IPS-18a (cell line): Measurements from ENCODE around the gene CPED1.

Source experiments
- H3K27ac ChIP-seq: one replicate; pipeline ENCODE4 v1.5.1; 2013; ENCODE audit warnings: low read length
- H3K27me3 ChIP-seq: one replicate; pipeline ENCODE4 v1.6.1; 2013; ENCODE audit warnings: mild to moderate bottlenecking, low read length; ENCODE audit not compliant: control insufficient read depth, insufficient read depth
- H3K36me3 ChIP-seq: one replicate; pipeline ENCODE4 v1.6.1; 2013; ENCODE audit warnings: low read depth, low read length; ENCODE audit not compliant: control insufficient read depth
- H3K4me1 ChIP-seq: one replicate; pipeline ENCODE4 v1.6.1; 2013; ENCODE audit warnings: low read depth, low read length; ENCODE audit not compliant: control insufficient read depth
- H3K4me3 ChIP-seq: one replicate; pipeline ENCODE4 v1.5.1; 2013; ENCODE audit warnings: low read length
- H3K9ac ChIP-seq: one replicate; pipeline ENCODE4 v1.6.1; 2013; ENCODE audit warnings: mild to moderate bottlenecking, low read length, moderate library complexity
- H3K9me3 ChIP-seq: one replicate; pipeline ENCODE4 v1.6.1; 2013; ENCODE audit warnings: low read depth, low read length; ENCODE audit not compliant: control insufficient read depth

Gene CPED1

GRCh38 chr7:121297843-121298242 is 309.3 kb downstream of the CPED1 start:
- Histone ChIP-seq H3K4me3 (no peak overlapping the region), H3K4me1 (no peaks in the 10 kb centered on the region), H3K36me3 (no peaks in the 10 kb centered on the region), H3K27me3 (no peaks in the 10 kb centered on the region), H3K9ac (no peak overlapping the region), H3K9me3 (no peaks in the 10 kb centered on the region), H3K27ac (no peak overlapping the region)

- Histone ChIP-seq H3K9ac (no peak overlapping the region), H3K9me3 (no peaks in the 10 kb centered on the region), H3K4me3 (no peak overlapping the region), H3K27ac (no peak overlapping the region), H3K4me1 (no peaks in the 10 kb centered on the region), H3K27me3 (no peaks in the 10 kb centered on the region), H3K36me3 (no peaks in the 10 kb centered on the region)
These were observed 310.3 kb downstream of the CPED1 start for GRCh38 chr7:121298831-121299239.

GRCh38 chr7:121300685-121301420 is 312.3 kb downstream of the CPED1 start:
- H3K27me3 ChIP-seq: no peaks in the 10 kb centered on the region
- no peaks in the 10 kb centered on the region for H3K36me3 ChIP-seq
- no peak overlapping the region for H3K27ac ChIP-seq
- H3K9me3 ChIP-seq: no peaks in the 10 kb centered on the region
- no peaks in the 10 kb centered on the region for H3K4me1 ChIP-seq
- H3K9ac ChIP-seq: no peak overlapping the region
- H3K4me3 ChIP-seq: no peak overlapping the region

GRCh38 chr7:121301446-121302213 is 313.1 kb downstream of the CPED1 start:
- Histone ChIP-seq H3K4me1 (no peaks in the 10 kb centered on the region), H3K27me3 (no peaks in the 10 kb centered on the region), H3K4me3 (no peak overlapping the region), H3K27ac (no peak overlapping the region), H3K9me3 (no peaks in the 10 kb centered on the region), H3K36me3 (no peaks in the 10 kb centered on the region), H3K9ac (no peak overlapping the region)

- H3K4me3 ChIP-seq: no peak overlapping the region
- no peaks in the 10 kb centered on the region for H3K9me3 ChIP-seq
- no peaks in the 10 kb centered on the region for H3K27me3 ChIP-seq
- no peak overlapping the region for H3K9ac ChIP-seq
- no peaks in the 10 kb centered on the region for H3K4me1 ChIP-seq
- no peaks in the 10 kb centered on the region for H3K36me3 ChIP-seq
- no peak overlapping the region for H3K27ac ChIP-seq
These were observed 313.8 kb downstream of the CPED1 start for GRCh38 chr7:121302214-121302745.

GRCh38 chr7:121303422-121304101 is 315.1 kb downstream of the CPED1 start:
- no peak overlapping the region for H3K4me3 ChIP-seq
- no peaks in the 10 kb centered on the region for H3K36me3 ChIP-seq
- no peak overlapping the region for H3K27ac ChIP-seq
- H3K27me3 ChIP-seq: no peaks in the 10 kb centered on the region
- no peaks in the 10 kb centered on the region for H3K9me3 ChIP-seq
- H3K4me1 ChIP-seq: no peaks in the 10 kb centered on the region
- H3K9ac ChIP-seq: no peak overlapping the region

GRCh38 chr7:121304102-121304658 is 315.7 kb downstream of the CPED1 start:
- Histone ChIP-seq H3K4me1 (no peaks in the 10 kb centered on the region), H3K4me3 (no peak overlapping the region)

GRCh38 chr7:121305109-121305508 is 316.6 kb downstream of the CPED1 start:
- no peak overlapping the region for H3K4me3 ChIP-seq
- H3K9ac ChIP-seq: no peak overlapping the region
- H3K27ac ChIP-seq: no peak overlapping the region
- H3K9me3 ChIP-seq: no peaks in the 10 kb centered on the region
- no peaks in the 10 kb centered on the region for H3K36me3 ChIP-seq
- no peaks in the 10 kb centered on the region for H3K27me3 ChIP-seq
- H3K4me1 ChIP-seq: no peaks in the 10 kb centered on the region

More at GRCh38 chr7:121304102-121304658, 315.7 kb downstream of the CPED1 start:
- Histone ChIP-seq H3K9me3 (no peaks in the 10 kb centered on the region), H3K27me3 (no peaks in the 10 kb centered on the region), H3K9ac (no peak overlapping the region), H3K36me3 (no peaks in the 10 kb centered on the region), H3K27ac (no peak overlapping the region)

GRCh38 chr7:121306565-121306964 is 318.1 kb downstream of the CPED1 start:
- Histone ChIP-seq H3K27me3 (no peaks in the 10 kb centered on the region), H3K9me3 (no peaks in the 10 kb centered on the region), H3K27ac (no peak overlapping the region), H3K4me3 (no peak overlapping the region), H3K9ac (no peak overlapping the region), H3K4me1 (no peaks in the 10 kb centered on the region), H3K36me3 (no peaks in the 10 kb centered on the region)

GRCh38 chr7:121307021-121307574 is 318.6 kb downstream of the CPED1 start:
- no peaks in the 10 kb centered on the region for H3K27me3 ChIP-seq
- H3K9ac ChIP-seq: no peak overlapping the region
- no peak overlapping the region for H3K27ac ChIP-seq
- H3K36me3 ChIP-seq: no peaks in the 10 kb centered on the region
- H3K4me3 ChIP-seq: no peak overlapping the region
- no peaks in the 10 kb centered on the region for H3K9me3 ChIP-seq
- no peaks in the 10 kb centered on the region for H3K4me1 ChIP-seq

GRCh38 chr7:121313220-121313792 is 324.8 kb downstream of the CPED1 start:
- Histone ChIP-seq H3K4me3 (no peak overlapping the region), H3K27ac (no peak overlapping the region), H3K9ac (no peak overlapping the region), H3K4me1 (no peaks in the 10 kb centered on the region), H3K27me3 (no peaks in the 10 kb centered on the region), H3K36me3 (no peaks in the 10 kb centered on the region), H3K9me3 (no peaks in the 10 kb centered on the region)
